Measurements from ENCODE around the gene DHRS13.

- TF ChIP-seq EZH2 (IDR thresholded peaks at IDR 0.05; ENCODE audit: low read length, missing control alignments) = no peak
- TF ChIP-seq, protein P1, sequence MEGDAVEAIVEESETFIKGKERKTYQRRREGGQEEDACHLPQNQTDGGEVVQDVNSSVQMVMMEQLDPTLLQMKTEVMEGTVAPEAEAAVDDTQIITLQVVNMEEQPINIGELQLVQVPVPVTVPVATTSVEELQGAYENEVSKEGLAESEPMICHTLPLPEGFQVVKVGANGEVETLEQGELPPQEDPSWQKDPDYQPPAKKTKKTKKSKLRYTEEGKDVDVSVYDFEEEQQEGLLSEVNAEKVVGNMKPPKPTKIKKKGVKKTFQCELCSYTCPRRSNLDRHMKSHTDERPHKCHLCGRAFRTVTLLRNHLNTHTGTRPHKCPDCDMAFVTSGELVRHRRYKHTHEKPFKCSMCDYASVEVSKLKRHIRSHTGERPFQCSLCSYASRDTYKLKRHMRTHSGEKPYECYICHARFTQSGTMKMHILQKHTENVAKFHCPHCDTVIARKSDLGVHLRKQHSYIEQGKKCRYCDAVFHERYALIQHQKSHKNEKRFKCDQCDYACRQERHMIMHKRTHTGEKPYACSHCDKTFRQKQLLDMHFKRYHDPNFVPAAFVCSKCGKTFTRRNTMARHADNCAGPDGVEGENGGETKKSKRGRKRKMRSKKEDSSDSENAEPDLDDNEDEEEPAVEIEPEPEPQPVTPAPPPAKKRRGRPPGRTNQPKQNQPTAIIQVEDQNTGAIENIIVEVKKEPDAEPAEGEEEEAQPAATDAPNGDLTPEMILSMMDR (conservative IDR thresholded peaks at IDR 0.05 in 1 of 2, IDR thresholded peaks at IDR 0.05 in 1 of 2; ENCODE audit: low read depth in 1 of 2, low read length in 2 of 2) = no peak
These were observed 22.9 kb downstream of the DHRS13 start for GRCh38 chr17:28879886-28880571.

All from fibroblast of lung (primary cell).